Transverse colon (tissue), 4 donors: ENCODE data around the gene TXNRD1.

Experiments used
- EP300 ChIP-seq: sonication (generic); formaldehyde crosslinking; IDR thresholded peaks from one replicate; pipeline ENCODE4 v1.6.1; 2017; ENCODE audit warnings: antibody characterized with exemption, low read depth
- POLR2A ChIP-seq: fragments of 450-650 bp; IDR thresholded peaks from one replicate; pipeline ENCODE4 v1.6.1; 2016; ENCODE audit warnings: antibody characterized with exemption, mild to moderate bottlenecking, moderate library complexity
- POLR2AphosphoS5 ChIP-seq, 3 donors: sonication (generic); formaldehyde crosslinking; IDR thresholded peaks; one replicate each; pipeline ENCODE4 v1.6.1; 2016; ENCODE audit warnings: antibody characterized with exemption in 3 of 3
- TF ChIP-seq, protein P1 (sequence below), 5 experiments: fragments of 200-600 bp in 3 of 5; fragments of 450-650 bp in 2 of 5; sonication (generic) in 3 of 5; IDR thresholded peaks; 1 replicate in 2 of 5; 2 replicates in 3 of 5; pipeline ENCODE4 v1.5.1; 2016 to 2017; ENCODE audit warnings: antibody characterized with exemption in 5 of 5, inconsistent platforms in 3 of 5, mild to moderate bottlenecking in 2 of 5, moderate library complexity in 1 of 5

- TF ChIP-seq, protein P1, sequence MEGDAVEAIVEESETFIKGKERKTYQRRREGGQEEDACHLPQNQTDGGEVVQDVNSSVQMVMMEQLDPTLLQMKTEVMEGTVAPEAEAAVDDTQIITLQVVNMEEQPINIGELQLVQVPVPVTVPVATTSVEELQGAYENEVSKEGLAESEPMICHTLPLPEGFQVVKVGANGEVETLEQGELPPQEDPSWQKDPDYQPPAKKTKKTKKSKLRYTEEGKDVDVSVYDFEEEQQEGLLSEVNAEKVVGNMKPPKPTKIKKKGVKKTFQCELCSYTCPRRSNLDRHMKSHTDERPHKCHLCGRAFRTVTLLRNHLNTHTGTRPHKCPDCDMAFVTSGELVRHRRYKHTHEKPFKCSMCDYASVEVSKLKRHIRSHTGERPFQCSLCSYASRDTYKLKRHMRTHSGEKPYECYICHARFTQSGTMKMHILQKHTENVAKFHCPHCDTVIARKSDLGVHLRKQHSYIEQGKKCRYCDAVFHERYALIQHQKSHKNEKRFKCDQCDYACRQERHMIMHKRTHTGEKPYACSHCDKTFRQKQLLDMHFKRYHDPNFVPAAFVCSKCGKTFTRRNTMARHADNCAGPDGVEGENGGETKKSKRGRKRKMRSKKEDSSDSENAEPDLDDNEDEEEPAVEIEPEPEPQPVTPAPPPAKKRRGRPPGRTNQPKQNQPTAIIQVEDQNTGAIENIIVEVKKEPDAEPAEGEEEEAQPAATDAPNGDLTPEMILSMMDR (IDR thresholded peaks at IDR 0.05), result no peak
- TF ChIP-seq POLR2A (no peak), EP300 (no peak), POLR2AphosphoS5 (IDR thresholded peaks at IDR 0.05) (no peak)
Observed at GRCh38 chr12:104187446-104188155, 28.0 kb upstream of the TXNRD1 start.
